NT2/D1 (cell line): ENCODE measurements around the gene ZNHIT1.

Source experiments
- SUZ12 ChIP-seq: IDR thresholded peaks from 2 replicates; pipeline ENCODE4 v1.6.1; 2011; ENCODE audit not compliant: insufficient read length, insufficient read depth; ENCODE audit errors: extremely low read depth
- YY1 ChIP-seq: IDR thresholded peaks from 2 replicates; pipeline ENCODE4 v1.6.1; 2011; ENCODE audit not compliant: insufficient read length, insufficient read depth
- ZNF274 ChIP-seq: IDR thresholded peaks from 2 replicates; pipeline ENCODE4 v1.6.1; 2011; ENCODE audit warnings: mild to moderate bottlenecking, low read depth, low read length

DNA sequence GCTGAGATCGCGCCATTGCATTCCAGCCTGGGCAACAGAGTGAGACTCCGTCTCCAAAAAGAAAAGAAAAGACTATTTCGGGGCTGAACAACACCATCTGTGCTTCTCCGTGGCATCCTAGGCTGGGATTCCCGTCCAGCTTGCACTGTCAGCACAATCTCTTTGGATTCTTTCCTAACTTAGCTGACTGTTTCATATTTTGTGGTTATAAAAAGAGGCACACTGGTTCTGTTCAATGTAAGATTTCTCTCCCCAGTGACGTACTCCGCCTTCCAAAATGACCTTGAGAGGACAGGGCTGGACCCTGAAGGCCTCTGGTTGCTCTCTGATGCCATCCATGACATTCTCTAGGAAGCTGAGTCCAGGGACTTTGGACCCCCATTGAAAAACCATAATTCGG lies 8.8 kb downstream of the ZNHIT1 start:
- TF ChIP-seq YY1 (no peak), ZNF274 (no peak), SUZ12 (no peak)
